GM21619 (cell line): ENCODE results near the gene RARB.

Source experiments
- ATAC-seq: cut with Tn5 transposase; IDR thresholded peaks from one replicate; pipeline ENCODE4 v1.9.1; 2021; ENCODE audit not compliant: unreplicated experiment

RARB gene

DNA sequence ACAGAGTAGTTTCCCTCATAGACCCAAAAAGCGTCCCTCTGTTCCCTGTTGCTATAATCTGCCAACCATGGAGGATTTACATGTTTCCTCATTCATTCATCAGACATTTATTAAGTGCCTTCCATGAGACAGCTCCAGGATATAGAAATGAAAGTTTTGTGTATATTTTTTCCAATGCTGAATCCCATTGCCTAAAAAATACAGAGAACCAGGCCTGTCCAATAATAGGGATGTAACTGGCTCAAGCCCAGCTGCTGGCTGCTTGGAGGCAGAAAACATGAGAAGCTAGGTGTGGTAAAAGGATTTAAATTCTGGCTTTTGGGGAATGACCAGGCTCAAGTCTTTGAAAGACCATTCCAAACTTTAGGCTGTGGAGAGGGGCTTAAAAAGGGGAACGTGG lies 41.5 kb downstream of the RARB start:
- ATAC-seq: no peak

DNA sequence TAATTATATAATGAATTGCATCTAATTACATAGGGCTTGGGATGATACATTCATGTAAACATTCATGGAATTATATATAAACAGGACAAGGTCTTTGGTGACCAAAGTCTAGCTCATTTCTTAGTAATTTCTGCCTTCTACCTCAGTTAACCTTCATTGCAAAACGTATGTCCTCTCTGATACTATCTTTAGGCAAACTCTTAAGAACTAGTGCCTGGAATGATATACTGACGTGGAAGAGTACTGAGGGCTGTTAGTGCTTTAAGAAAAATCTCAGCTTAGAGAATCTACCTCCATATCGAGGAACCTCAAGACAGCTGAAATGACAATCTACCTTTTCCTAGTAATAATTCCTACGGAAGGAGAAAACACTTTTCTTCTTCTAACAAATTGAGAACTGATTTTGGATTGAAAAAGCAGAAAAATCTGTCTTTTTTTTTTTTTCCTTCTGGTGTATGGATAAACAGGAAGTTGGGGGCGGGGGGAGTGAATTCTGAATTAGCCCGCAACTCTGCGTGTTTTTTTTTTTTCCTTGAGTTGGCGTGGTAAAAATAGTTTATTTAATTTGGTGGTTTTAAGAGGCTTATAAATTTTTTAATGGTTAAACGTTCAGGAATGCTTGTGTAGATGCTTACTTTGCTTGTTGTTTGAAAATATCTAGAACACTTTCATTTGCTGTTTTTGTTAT lies 43.2 kb downstream of the RARB start:
- ATAC-seq: no peak

GRCh38 chr3:25472153-25472552 lies 44.1 kb downstream of the RARB start:
- ATAC-seq: no peak

GRCh38 chr3:25472731-25473130 lies 44.7 kb downstream of the RARB start:
- ATAC-seq: no peak

- ATAC-seq: no peak
These were observed 45.2 kb downstream of the RARB start for GRCh38 chr3:25473246-25473645.

- no peak for ATAC-seq
These were observed 46.0 kb downstream of the RARB start for GRCh38 chr3:25474052-25474451.

DNA sequence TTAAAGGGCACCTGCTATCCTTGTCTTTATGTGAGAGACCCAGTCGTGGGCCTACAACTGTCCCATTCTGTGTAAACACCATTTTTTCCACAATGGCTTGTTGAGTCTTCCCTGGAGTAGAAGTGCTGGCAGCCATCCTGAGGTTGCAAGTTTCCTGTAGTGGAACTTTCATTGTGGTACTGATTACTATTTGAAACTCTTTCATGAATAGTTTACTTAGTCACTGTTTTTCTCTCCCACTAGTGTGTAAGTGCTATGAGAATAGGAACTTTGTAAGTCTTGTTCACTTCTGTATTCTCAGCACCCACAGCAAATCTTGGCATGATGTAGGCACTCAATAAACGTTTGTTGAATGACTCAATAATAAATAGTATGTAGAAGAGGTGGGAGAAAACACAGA lies 48.6 kb downstream of the RARB start:
- no peak for ATAC-seq

- no peak for ATAC-seq
These were observed 50.2 kb downstream of the RARB start for GRCh38 chr3:25478211-25478757.

- ATAC-seq: no peak
These were observed 51.1 kb downstream of the RARB start for GRCh38 chr3:25478964-25479726.

GRCh38 chr3:25479727-25480010 lies 51.6 kb downstream of the RARB start:
- no peak for ATAC-seq

- ATAC-seq: no peak
These were observed 52.7 kb downstream of the RARB start for GRCh38 chr3:25480811-25481210.

GRCh38 chr3:25481386-25481785 lies 53.3 kb downstream of the RARB start:
- ATAC-seq: no peak

- ATAC-seq: no peak
These were observed 55.4 kb downstream of the RARB start for GRCh38 chr3:25483456-25483855.

GRCh38 chr3:25485673-25486072 lies 57.6 kb downstream of the RARB start:
- no peak for ATAC-seq

- no peak for ATAC-seq
These were observed 58.9 kb downstream of the RARB start for GRCh38 chr3:25486932-25487331.

GRCh38 chr3:25489858-25490593 lies 62.0 kb downstream of the RARB start:
- no peak for ATAC-seq

- no peak for ATAC-seq
These were observed 65.2 kb downstream of the RARB start for GRCh38 chr3:25493246-25493645.

DNA sequence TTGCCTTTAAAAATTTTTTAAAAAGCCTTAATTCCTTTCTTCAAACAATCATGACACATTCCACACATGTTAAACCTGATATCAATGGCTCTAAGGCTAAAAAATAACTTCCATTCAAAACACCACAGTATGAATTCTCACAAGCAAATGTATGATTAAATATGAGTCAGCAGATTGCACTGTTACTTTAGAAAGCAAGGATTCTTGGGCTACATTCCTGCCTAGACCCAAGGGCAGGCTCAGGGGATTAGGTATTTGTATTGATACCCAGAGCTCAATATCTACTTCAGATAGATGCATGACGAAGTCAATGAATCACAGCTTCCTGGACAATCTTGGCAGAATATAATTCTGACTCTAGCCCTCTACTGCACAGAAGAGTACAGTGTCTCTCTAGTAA lies 65.7 kb downstream of the RARB start:
- ATAC-seq: no peak

DNA sequence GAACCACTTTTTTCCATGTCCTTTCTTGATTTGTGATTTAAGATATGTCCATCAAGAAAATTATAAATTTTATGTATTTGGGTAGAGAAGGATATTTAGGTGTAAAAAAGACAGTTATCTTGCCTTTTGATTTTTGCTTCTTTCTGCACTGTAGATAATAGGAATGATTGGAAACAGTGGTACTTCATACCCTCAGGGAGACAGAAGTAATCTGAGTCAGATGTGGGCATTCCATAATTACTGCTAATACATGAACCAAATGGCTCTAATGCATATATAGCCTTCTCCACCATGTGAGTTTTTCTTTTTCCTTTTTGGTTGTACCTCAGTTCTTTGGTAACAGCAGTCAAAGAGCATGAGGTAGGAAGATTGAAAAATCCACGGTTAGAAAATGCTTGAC lies 67.2 kb downstream of the RARB start:
- no peak for ATAC-seq

GRCh38 chr3:25495726-25496253 lies 67.7 kb downstream of the RARB start:
- no peak for ATAC-seq

DNA sequence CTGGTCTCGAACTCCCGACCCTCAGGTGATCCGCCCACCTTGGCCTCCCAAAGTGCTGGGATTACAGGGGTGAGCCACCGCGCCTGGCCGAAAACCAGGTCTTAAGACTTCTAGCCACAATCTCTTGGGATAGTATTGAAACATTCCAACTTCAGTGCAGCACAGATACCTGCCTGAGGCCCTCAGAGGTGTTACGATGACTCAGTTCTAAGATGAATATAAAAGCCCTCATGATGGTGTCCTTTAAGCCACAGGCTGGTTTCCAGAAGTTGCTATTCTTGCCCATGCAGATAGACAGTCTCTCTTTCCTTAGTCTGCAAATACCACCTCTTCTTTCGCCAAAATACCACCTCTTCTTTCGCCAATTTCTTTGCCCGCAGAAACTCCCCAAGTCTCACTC lies 69.0 kb downstream of the RARB start:
- ATAC-seq: no peak
